Upper lobe of left lung (tissue), 6 donors: ENCODE data around the gene KLK15. TPM values are rescaled to one million over a fixed set of nuclear protein-coding genes. Genes with fewer than 3 reads are reported as not detected.

Experiments
- ATAC-seq, 2 donors: fragments of 200-7000 bp; cut with Tn5 transposase; one replicate each; pipeline ENCODE4 v1.9.1; 2022; ENCODE audit warnings: mild to moderate bottlenecking in 2 of 2, moderate library complexity in 2 of 2; ENCODE audit not compliant: low FRiP score in 2 of 2
- DNase-seq, 2 donors: peaks; one replicate each; pipeline ENCODE4 v3.0.0-alpha.2; 2019 to 2020
- H3K27ac ChIP-seq, 4 donors: fragments of 200-600 bp; sonication (generic); one replicate each; pipeline ENCODE4 v1.5.1; 2016 to 2019
- H3K27me3 ChIP-seq, 4 donors: fragments of 200-600 bp; sonication (generic); one replicate each; pipeline ENCODE4 v1.5.1; 2017 to 2019
- H3K36me3 ChIP-seq, 4 donors: fragments of 200-600 bp; sonication (generic); one replicate each; pipeline ENCODE4 v1.5.1; 2016 to 2019
- H3K4me1 ChIP-seq, 4 donors: fragments of 200-600 bp; sonication (generic); one replicate each; pipeline ENCODE4 v1.5.1; 2018 to 2019
- H3K4me3 ChIP-seq, 4 donors: fragments of 200-600 bp; sonication (generic); one replicate each; pipeline ENCODE4 v1.5.1; 2017 to 2019; ENCODE audit warnings: mild to moderate bottlenecking in 2 of 4, moderate library complexity in 1 of 4
- H3K9me3 ChIP-seq, 4 donors: fragments of 200-600 bp; sonication (generic); one replicate each; pipeline ENCODE4 v1.5.1; 2018 to 2019
- CTCF ChIP-seq, 6 experiments: fragments of 450-650 bp in 4 of 6; fragments of 200-600 bp in 2 of 6; sonication (generic) in 2 of 6; IDR thresholded peaks; one replicate each; pipeline ENCODE4 v1.5.1; 2016 to 2019; ENCODE audit warnings: antibody characterized with exemption in 6 of 6
- EP300 ChIP-seq, 4 donors: sonication (generic); formaldehyde crosslinking; IDR thresholded peaks; one replicate each; pipeline ENCODE4 v1.5.1; 2017; ENCODE audit warnings: antibody characterized with exemption in 4 of 4, control low read depth in 2 of 4
- POLR2A ChIP-seq, 4 donors: fragments of 450-650 bp; IDR thresholded peaks; one replicate each; pipeline ENCODE4 v1.5.1; 2016 to 2017; ENCODE audit warnings: antibody characterized with exemption in 4 of 4, mild to moderate bottlenecking in 2 of 4
- POLR2AphosphoS5 ChIP-seq, 2 donors: sonication (generic); formaldehyde crosslinking; IDR thresholded peaks; one replicate each; pipeline ENCODE4 v1.5.1; 2017; ENCODE audit warnings: antibody characterized with exemption in 2 of 2
- WGBS, 2 donors: methylation state at CpG; one replicate each; pipeline ENCODE4 v1.1.5; 2017 to 2018; 5-methylcytosine and 5-hydroxymethylcytosine counted together
- total RNA-seq, 6 donors: library from RNA; depleted of rRNA in 4 of 6; stranded (reverse); fragments of >200 nt in 4 of 6; gene quantifications; one replicate each; pipeline versions ENCODE4 v1.1.0 to v1.2.1, GENCODE V29; 2016 to 2021
- donor health status: DM: no; HTN: no; CAD: no; lungs with moderate emphysema.
- donor health status: DM: no; HTN: yes; CAD: no; lungs with severe emphysema.

Gene KLK15
- total RNA-seq, 6 donors from 2014 or later, result not detected

GRCh38 chr19:50823389-50824042 lies 9.9 kb downstream of the KLK15 start, which contains the start of gene KLK1:
Gene KLK1, minus strand, starts transcription at chr19:50823787. Its CDS starts 39 bp downstream, at chr19:50823748.
- no peak for DNase-seq
- Histone ChIP-seq H3K4me3 (no peak within 1 kb of the TSS), H3K27me3 (peaks cover 0 to 31% (median 8%) of the 10 kb centered on the region in 4 donors), H3K36me3 (no peaks in the 10 kb centered on the region), H3K27ac (no peak within 1 kb of the TSS), H3K9me3 (no peaks in the 10 kb centered on the region), H3K4me1 (peaks cover 0 to 6% (median 2%) of the 10 kb centered on the region in 4 donors)
- TF ChIP-seq EP300 (IDR thresholded peaks at IDR 0.05), result no peak
- WGBS, 2 donors, result 56 to 69% methylated on average over 12 to 13 of the region's 14 CpGs
- ATAC-seq, result peak in 1 of 2 donors; percentile 48

GRCh38 chr19:50822661-50823208 lies 10.6 kb downstream of the KLK15 start:
- H3K4me1 ChIP-seq, result peaks cover 0 to 13% (median 8%) of the 10 kb centered on the region in 4 donors
- WGBS, 2 donors, result 70 to 71% methylated on average over 7 of the region's 7 CpGs
- TF ChIP-seq POLR2A (IDR thresholded peaks at IDR 0.05), result no peak
- TF ChIP-seq POLR2AphosphoS5 (IDR thresholded peaks at IDR 0.05), result no peak
- TF ChIP-seq CTCF (IDR thresholded peaks at IDR 0.05), result no peak
- TF ChIP-seq EP300 (IDR thresholded peaks at IDR 0.05), result no peak
- H3K36me3 ChIP-seq, result no peaks in the 10 kb centered on the region
- ATAC-seq (no peak), DNase-seq (no peak)
- no peak overlapping the region for H3K4me3 ChIP-seq
- peaks cover 0 to 38% (median 12%) of the 10 kb centered on the region in 4 donors for H3K27me3 ChIP-seq
- H3K27ac ChIP-seq, result no peak overlapping the region
- H3K9me3 ChIP-seq, result no peaks in the 10 kb centered on the region

- Histone ChIP-seq H3K27me3 (peaks cover 0 to 38% (median 12%) of the 10 kb centered on the region in 4 donors), H3K4me3 (no peak overlapping the region), H3K9me3 (no peaks in the 10 kb centered on the region), H3K36me3 (no peaks in the 10 kb centered on the region), H3K4me1 (peaks cover 0 to 13% (median 8%) of the 10 kb centered on the region in 4 donors), H3K27ac (no peak overlapping the region)
- 59 to 65% methylated on average over 8 of the region's 8 CpGs for WGBS, 2 donors
- ATAC-seq (no peak), DNase-seq (no peak)
- TF ChIP-seq POLR2AphosphoS5 (IDR thresholded peaks at IDR 0.05) (no peak), EP300 (IDR thresholded peaks at IDR 0.05) (no peak)
Measured at GRCh38 chr19:50821622-50822021, 11.8 kb downstream of the KLK15 start.

GRCh38 chr19:50821248-50821612 lies 12.1 kb downstream of the KLK15 start:
- Histone ChIP-seq H3K27me3 (peaks cover 0 to 38% (median 12%) of the 10 kb centered on the region in 4 donors), H3K9me3 (no peaks in the 10 kb centered on the region), H3K4me1 (peaks cover 0 to 13% (median 8%) of the 10 kb centered on the region in 4 donors), H3K27ac (no peak overlapping the region), H3K36me3 (no peaks in the 10 kb centered on the region), H3K4me3 (no peak overlapping the region)
- TF ChIP-seq POLR2A (IDR thresholded peaks at IDR 0.05) (no peak), POLR2AphosphoS5 (IDR thresholded peaks at IDR 0.05) (no peak)
- DNase-seq (no peak), ATAC-seq (no peak)
- WGBS, 2 donors, result 47 to 61% methylated on average over 3 to 4 of the region's 4 CpGs

- no peaks in the 10 kb centered on the region for H3K9me3 ChIP-seq
- peaks cover 0 to 13% (median 8%) of the 10 kb centered on the region in 4 donors for H3K4me1 ChIP-seq
- peak overlapping the region in 1 of 4 donors; percentile 16 for H3K4me3 ChIP-seq
- WGBS, 2 donors, result 6 to 7% methylated on average over 17 to 21 of the region's 21 CpGs
- H3K27ac ChIP-seq, result no peak overlapping the region
- H3K36me3 ChIP-seq, result no peaks in the 10 kb centered on the region
- DNase-seq (no peak), ATAC-seq (peak in 1 of 2 donors; percentile 22)
- TF ChIP-seq CTCF (IDR thresholded peaks at IDR 0.05) (no peak), POLR2AphosphoS5 (IDR thresholded peaks at IDR 0.05) (no peak), EP300 (IDR thresholded peaks at IDR 0.05) (no peak), POLR2A (IDR thresholded peaks at IDR 0.05) (no peak)
- H3K27me3 ChIP-seq, result peaks cover 0 to 38% (median 12%) of the 10 kb centered on the region in 4 donors
Measured at GRCh38 chr19:50820549-50821247, 12.7 kb downstream of the KLK15 start.

- H3K4me1 ChIP-seq, result peaks cover 0 to 13% (median 8%) of the 10 kb centered on the region in 4 donors
- WGBS, 2 donors, result 4 to 10% methylated on average over 8 to 10 of the region's 15 CpGs
- no peak overlapping the region for H3K27ac ChIP-seq
- H3K4me3 ChIP-seq, result no peak overlapping the region
- DNase-seq (no peak), ATAC-seq (no peak)
- H3K9me3 ChIP-seq, result no peaks in the 10 kb centered on the region
- H3K27me3 ChIP-seq, result peaks cover 0 to 38% (median 12%) of the 10 kb centered on the region in 4 donors
- TF ChIP-seq CTCF (IDR thresholded peaks at IDR 0.05) (no peak), POLR2AphosphoS5 (IDR thresholded peaks at IDR 0.05) (no peak), POLR2A (IDR thresholded peaks at IDR 0.05) (no peak)
- no peaks in the 10 kb centered on the region for H3K36me3 ChIP-seq
Measured at GRCh38 chr19:50820086-50820485, 13.3 kb downstream of the KLK15 start.
